Coronary artery (tissue), 2 donors: ENCODE measurements around the gene PRKAG3.

ENCODE experiments used
- DNase-seq: peaks from one replicate; pipeline ENCODE4 v3.0.0-alpha.2; 2017; ENCODE audit warnings: low spot score
- H3K27ac ChIP-seq, 2 donors: fragments of 200-600 bp; sonication (generic); one replicate each; pipeline ENCODE4 v1.5.1; 2016 to 2019
- H3K4me3 ChIP-seq: fragments of 200-600 bp; sonication (generic); 2 replicates; pipeline ENCODE4 v1.5.1; 2016; ENCODE audit warnings: mild to moderate bottlenecking, moderate library complexity
- CTCF ChIP-seq: fragments of 200-600 bp; sonication (generic); IDR thresholded peaks from one replicate; pipeline ENCODE4 v1.5.1; 2019; ENCODE audit warnings: antibody characterized with exemption

Gene PRKAG3

GRCh38 chr2:218798767-218799504, 32.7 kb downstream of the PRKAG3 start:
- Histone ChIP-seq H3K4me3 (no peak overlapping the region), H3K27ac (no peak overlapping the region)
- no peak for DNase-seq
- TF ChIP-seq CTCF: no peak

DNA sequence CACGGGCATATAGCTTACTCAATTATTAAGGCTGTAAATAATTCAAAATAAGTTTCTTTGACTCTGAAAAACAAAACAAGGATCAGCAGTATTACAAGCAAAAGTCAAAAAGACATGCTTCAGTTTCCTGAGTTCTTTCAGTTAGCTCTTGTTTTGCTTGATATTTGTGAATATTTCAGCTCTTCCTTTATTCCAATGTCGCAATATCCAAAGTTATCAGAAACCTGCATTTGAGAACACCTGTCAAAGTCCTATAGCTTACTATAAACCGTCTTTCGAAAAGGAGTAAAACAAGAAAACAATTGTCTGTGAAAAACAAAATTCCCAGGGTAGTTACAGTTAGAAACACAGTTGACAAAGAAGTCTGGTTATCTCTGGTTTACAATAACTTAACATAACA, 34.9 kb downstream of the PRKAG3 start:
- no peak for TF ChIP-seq CTCF
- DNase-seq: no peak

GRCh38 chr2:218792433-218792832, 39.2 kb downstream of the PRKAG3 start:
- DNase-seq: no peak
- no peak overlapping the region for H3K27ac ChIP-seq
- TF ChIP-seq CTCF: no peak
- H3K4me3 ChIP-seq: no peak overlapping the region

More for the DNA sequence above, 34.9 kb downstream of the PRKAG3 start:
- Histone ChIP-seq H3K4me3 (no peak overlapping the region), H3K27ac (no peak overlapping the region)

DNA sequence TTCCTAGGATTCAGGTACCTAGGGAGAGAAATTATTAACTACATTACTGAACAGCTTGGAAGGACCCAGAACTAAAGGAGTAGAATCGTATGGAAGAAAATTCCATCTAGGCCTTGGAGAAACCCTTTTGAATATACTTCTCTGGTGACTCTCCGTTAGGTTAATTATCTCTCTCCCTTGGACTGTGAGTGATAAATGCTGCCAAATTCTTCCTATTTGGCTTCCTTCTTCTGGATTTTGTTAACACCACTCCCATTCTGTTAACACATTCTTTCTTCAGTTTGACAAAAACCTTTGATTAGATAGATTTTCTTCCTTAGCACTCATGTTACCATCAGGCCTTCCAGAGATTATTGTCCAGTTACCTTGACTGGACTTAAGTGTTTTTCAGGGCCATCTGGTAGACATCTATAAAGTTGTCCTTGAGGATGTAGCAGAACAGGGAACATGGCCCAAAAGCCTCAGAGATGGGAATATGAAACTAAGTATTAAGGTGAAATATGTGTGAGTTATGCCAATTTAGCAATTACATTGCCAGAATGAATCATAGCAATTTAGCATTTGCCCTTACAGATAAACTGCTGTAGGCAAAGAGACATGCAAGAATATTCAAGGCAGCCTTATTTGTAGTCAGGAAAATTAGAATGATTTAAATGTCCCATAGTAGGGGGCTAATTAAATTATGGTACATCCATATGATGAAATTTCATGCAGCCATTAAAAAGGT, 42.9 kb downstream of the PRKAG3 start:
- DNase-seq: no peak
- Histone ChIP-seq H3K4me3 (no peak overlapping the region), H3K27ac (no peak overlapping the region)
- TF ChIP-seq CTCF: no peak

DNA sequence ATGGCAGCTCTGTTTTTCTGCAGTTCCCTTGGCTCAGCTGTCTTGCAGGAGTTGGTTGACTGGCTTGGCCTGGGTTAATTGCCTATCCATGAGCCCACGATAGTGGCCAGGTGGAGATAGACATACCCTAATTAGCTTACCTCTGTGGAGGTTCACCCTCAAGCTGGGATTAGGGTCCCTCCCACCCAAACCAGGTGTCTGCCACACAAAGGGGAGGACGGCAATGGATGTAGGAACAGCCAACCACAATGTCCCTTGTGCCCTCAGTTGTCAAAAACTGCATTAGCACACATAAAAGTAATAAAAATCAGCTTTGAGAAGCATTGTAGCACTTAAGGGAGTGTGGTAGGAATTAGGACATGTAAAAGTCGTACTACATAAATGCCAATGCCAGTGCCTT, 45.5 kb downstream of the PRKAG3 start:
- no peak overlapping the region for H3K4me3 ChIP-seq
- no peak for TF ChIP-seq CTCF
- DNase-seq: no peak
- H3K27ac ChIP-seq: no peak overlapping the region

- no peak for DNase-seq
- Histone ChIP-seq H3K27ac (no peak overlapping the region), H3K4me3 (no peak overlapping the region)
- no peak for TF ChIP-seq CTCF
These were observed 46.5 kb downstream of the PRKAG3 start for GRCh38 chr2:218785103-218785502.

DNA sequence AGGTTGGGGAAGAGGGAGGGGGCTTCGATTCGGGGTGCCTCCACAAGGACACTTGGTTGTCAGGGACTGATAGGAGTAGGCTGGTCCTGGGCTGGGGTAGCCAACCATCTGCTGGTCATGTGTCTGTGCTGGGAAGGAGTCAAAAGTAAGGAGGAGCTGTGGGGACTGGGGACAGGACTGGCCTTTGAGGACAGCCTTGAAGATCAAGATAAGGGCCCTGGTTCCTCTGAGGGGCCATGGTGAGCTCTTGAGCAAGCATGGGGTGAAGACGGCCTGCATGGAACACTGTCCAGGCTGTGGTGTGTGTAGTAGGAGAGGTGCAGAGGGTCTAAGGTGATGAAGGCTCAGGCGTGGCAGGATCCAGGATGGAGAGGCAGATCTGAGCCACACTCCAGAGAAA, 47.9 kb downstream of the PRKAG3 start:
- no peak for TF ChIP-seq CTCF
- peak overlapping the region; percentile 35 for H3K4me3 ChIP-seq
- H3K27ac ChIP-seq: peak overlapping the region in 1 of 2 donors; percentile 8
- DNase-seq: no peak
